HG02852 (cell line): Measurements from ENCODE around the gene HBE1.
A peak's percentile ranks its signal among the peaks of the same experiment; 100 is the strongest.
"Not testable (repeated sequence)": the region's sequence is repeated elsewhere in the genome, so short reads cannot be mapped to it uniquely, and the experiment has no call there.

ENCODE experiments used
- ATAC-seq: cut with Tn5 transposase; IDR thresholded peaks from one replicate; pipeline ENCODE4 v1.9.1; 2021; ENCODE audit warnings: mild to moderate bottlenecking, moderate library complexity; ENCODE audit not compliant: unreplicated experiment

Gene HBE1

DNA sequence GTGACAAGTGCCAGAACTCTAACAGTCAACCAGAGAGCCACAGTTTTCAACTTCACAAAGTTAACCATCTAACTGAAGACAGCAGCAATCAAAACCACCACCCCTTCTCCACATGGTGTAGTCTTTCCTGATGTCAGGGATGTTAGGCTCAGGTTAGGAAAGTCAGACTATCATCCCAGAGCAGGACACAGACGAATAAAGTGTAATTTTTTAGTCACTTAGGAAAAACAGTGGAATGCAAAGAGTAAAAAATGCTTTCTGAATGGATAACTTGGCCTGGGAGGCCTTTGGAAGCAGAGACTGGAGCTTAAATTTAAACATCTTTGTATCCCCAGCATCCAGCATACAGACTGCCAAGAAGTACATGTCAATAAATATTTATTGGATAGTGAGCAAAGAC is 16.6 kb upstream of the HBE1 start:
- no peak for ATAC-seq

GRCh38 chr11:5285703-5286340 is 16.1 kb upstream of the HBE1 start:
- no peak for ATAC-seq

GRCh38 chr11:5284637-5285036 is 14.9 kb upstream of the HBE1 start:
- ATAC-seq = no peak

DNA sequence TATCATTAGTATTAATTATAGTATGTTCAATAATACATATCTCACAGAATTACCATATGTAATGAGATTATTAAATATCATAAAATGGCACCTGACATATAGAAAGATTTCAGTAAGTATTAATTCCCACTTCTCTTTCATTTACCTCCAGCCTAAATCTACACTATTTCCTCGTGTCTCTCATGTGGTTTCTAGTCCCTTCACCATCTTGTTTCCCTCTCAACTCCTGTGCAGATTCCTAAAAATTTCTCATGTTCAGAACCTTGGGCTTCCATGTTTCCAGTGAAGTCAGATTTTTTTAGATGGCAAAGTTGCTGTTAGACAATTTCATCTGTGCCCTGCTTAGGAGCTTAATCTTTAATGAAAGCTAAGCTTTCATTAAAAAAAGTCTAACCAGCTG is 14.1 kb upstream of the HBE1 start:
- ATAC-seq = no peak

DNA sequence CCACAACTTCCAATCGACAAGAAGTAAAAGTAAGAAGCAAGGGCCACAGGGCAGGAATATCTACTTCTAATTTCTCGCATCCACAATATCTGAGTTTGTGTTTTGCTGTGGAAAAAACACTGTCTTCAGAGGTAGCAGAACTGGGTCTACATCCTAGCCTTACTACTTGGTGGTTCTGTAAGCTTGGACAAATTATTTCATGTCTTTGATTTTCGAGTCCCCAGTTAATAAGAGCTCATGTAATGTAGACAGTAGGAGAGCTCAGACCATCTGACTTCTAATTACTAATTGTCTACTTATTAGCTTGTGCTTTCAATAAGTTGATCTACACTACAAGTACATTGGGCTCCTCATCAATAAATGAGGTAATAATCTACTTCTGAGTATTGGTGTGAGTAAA is 13.3 kb upstream of the HBE1 start:
- ATAC-seq = no peak

GRCh38 chr11:5282628-5283027 is 12.9 kb upstream of the HBE1 start:
- ATAC-seq = no peak

DNA sequence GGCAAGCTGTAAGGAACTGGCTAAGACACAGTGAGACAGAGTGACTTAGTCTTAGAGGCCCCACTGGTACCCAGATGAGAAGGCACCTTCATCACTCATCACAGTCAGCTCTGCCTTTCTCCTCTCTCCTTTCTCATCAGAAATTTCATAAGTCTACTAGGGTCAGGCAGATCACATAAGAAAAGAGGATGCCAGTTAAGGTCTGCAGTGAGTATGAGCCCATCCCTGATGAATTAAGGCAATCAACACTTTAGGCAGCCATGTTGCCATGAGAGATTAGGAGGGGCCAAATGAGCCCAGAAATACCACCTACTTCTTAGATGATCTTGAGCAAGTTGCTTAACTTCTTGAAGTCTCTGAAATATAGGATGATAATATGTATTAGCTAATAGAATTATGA is 11.9 kb upstream of the HBE1 start:
- ATAC-seq = no peak

DNA sequence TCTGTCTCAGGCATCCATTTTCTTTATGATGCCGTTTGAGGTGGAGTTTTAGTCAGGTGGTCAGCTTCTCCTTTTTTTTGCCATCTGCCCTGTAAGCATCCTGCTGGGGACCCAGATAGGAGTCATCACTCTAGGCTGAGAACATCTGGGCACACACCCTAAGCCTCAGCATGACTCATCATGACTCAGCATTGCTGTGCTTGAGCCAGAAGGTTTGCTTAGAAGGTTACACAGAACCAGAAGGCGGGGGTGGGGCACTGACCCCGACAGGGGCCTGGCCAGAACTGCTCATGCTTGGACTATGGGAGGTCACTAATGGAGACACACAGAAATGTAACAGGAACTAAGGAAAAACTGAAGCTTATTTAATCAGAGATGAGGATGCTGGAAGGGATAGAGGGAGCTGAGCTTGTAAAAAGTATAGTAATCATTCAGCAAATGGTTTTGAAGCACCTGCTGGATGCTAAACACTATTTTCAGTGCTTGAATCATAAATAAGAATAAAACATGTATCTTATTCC is 10.9 kb upstream of the HBE1 start:
- ATAC-seq = peak; percentile 91

GRCh38 chr11:5279471-5280090 is 9.8 kb upstream of the HBE1 start:
- ATAC-seq = no peak

- peak; percentile 43 for ATAC-seq
Measured at GRCh38 chr11:5277807-5278382, 8.2 kb upstream of the HBE1 start.

DNA sequence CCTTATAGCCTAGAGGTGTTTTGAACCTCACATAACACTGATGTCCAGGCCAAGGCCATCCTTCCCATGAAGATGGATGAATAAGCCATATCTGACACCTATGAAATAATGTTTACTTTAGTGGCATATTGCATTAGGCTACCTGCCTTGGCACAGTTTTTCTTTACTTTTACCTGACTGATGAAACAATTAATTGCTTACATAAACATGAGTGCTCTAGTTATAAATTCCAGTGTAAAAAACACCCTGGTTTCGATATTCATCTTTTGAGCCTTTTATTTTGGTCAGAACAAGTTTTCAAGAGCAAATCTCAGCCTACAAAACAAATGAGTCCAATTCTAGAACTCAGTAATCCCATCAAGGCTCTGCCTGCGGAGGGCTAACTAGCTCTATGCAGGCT is 7.0 kb upstream of the HBE1 start:
- no peak for ATAC-seq

- ATAC-seq = no peak
Measured at GRCh38 chr11:5275369-5276110, 5.8 kb upstream of the HBE1 start.

DNA sequence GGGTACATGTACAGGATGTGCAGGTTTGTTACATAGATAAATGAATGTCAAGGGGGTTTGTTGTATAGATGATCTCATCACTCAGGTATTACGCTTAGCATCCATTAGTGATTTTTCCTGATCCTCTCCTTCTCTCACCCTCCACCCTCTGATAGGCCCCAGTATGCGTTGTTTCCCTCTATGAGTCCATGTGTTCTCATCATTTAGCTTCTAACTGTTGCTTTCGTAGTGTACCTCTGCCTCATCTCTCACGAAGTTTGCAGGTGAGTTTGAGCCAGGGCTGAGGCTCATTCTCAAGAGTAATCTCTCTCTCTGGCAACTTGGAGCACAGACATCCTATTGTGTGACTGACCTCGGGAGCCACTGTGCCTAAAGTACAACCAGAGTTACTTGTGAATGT is 4.7 kb upstream of the HBE1 start:
- ATAC-seq = no peak

DNA sequence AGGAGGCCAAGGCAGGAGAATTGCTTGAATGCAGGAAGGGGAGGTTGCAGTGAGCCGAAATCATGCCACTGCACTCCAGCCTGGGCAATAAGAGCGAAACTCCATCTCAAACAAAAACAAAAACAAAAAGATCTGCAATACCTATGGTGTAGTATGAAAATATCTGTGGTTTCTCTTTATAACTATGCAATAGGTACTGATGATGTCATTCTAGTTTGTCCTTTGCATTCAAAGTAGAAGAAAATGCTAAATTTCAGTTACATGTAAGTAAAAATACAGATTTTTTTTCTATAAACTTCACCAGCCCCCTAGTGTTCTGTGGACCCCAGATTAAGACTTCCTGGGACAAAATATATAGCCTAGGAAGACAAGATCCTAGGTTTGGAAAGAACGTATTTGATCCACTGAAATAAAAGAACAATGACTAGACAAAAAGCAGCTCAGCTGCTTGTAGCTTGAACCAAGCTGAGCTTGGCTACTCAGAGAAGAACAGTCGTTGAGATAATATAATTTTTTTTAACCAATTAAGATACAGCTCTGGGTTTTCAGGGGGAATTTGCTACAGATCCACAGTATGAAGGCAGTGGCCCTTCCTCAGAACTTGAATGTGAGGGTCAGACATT is 2.8 kb upstream of the HBE1 start:
- ATAC-seq = no peak

DNA sequence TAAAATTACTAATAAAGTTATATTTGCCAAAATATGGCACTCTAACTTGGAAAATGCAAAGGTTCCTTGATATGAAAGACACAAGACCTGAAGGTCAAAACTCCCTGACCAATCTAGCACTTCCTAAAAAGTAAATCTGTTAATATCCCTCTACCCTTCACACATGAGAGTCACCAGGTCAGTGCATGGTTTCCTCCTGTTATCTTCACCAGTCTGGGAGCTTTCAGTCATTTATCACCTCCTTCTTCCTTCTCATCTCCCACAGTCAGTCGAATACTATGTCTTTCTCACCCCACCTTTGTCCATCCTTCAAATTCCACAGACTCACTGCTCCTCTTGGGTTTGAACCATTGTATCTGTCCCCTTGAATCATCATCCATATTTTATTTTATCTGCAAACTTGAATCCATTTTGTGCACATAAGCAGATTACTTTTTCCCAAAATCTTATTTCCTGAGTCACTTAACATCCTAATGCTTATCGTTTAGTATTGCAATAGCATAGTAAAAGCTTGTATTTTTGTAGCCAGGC is 2.6 kb downstream of the HBE1 start:
- no peak for ATAC-seq

- ATAC-seq = no peak
Measured at GRCh38 chr11:5266609-5267008, 3.1 kb downstream of the HBE1 start.

- ATAC-seq = no peak
Measured at GRCh38 chr11:5265832-5266231, 3.9 kb downstream of the HBE1 start.

DNA sequence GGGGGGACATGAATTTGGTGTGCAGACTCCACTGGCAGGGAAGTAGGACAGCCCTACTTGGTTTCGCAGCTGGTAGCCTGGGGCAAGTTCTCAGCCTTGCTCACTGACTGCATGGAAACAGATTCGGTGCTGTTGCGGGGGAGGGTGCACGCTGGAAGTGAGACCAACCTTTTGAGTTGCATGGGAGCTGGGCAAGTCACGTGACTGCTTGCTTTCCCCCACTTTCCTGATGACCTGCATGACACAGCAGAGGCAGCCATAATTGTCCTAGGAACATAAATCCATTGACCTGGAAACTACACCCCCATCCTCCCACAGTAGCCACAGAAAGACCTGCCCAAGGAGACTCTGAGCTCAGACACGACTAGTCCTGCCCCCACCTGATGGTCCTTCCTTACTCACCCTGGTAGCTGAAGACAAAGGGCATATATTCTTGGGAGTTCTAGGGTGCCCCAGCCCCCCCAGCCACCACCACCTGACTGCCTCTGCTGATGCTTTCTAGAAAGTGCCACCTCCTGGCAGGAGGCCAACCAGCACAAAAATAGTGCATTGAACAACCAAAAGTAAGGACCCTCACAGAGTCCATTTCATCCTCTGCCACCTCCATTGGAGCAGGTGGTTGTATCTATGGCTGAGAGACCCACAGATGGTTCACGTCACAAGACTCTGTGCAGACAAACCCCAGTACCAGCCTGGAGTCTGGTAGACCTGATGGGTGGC is 11.0 kb downstream of the HBE1 start:
- no peak for ATAC-seq

DNA sequence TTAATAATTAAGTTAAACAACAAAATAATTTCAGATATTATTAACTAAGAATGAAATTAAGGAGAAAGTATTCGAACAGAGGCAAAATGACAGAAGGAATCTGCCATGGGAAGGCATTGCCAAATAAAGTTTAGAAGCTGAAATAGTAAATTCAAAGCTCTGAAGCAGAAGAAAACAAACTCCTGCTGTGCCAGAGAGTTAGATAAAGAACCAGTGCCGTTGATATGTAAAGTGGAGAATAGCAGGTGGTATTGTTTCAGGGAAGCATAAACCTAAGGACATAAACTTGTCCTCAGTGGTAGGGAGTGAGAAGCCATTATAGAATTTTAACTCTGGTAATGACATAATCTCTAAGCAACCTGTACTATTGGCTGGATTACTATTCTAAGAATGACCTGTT is 12.4 kb downstream of the HBE1 start:
- no peak for ATAC-seq

DNA sequence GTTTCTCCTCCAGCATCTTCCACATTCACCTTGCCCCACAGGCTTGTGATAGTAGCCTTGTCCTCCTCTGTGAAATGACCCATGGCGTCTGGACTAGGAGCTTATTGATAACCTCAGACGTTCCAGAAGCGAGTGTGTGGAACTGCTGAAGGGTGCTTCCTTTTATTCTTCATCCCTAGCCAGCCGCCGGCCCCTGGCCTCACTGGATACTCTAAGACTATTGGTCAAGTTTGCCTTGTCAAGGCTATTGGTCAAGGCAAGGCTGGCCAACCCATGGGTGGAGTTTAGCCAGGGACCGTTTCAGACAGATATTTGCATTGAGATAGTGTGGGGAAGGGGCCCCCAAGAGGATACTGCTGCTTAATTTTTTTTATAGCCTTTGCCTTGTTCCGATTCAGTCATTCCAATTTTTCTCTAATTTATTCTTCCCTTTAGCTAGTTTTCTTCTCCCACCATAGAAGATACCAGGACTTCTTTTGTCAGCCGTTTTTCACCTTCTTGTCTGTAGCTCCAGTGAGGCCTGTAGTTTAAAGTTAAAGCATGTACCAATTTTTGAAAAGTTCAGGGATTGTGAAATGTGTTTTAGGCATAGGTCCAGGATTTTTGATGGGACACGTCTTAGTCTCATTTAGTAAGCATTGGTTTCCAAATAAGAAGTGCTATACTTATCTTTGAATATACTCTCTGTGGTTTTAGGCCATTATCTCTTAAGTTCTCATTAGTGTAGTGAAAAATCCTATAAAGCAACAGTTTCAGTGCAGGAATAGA is 14.9 kb downstream of the HBE1 start, which contains the start of gene HBG2:
TSS of gene HBG2 (minus strand) at position 136 of the 768 bp plus-strand sequence. CDS start at position 83, 53 bp downstream.
- ATAC-seq = not testable (repeated sequence)
